ENCODE measurements around the gene KIAA0513.

The KIAA0513 gene

DNA sequence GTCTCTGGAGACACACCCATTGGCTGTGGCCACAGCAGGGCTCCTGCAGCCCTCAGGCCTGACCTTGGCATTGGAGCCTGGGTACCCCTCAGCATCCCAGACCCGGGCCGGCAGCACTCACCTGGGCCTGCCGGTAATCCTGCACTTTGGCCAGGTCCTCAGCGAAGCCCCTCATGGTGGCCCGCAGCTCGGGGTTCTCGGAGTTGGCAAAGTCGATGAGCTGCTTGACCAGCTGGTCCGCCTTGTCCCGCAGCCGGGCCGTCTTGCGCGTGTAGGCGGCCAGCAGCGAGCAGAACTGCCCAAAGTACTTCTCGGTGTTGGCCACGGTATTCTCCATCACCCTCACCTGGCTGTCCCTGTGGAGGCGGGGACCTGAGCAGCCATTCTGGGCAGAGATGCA lies 82.5 kb downstream of the KIAA0513 start:
- no peak for DNase-seq (ENCODE audit: low read depth)
- TF ChIP-seq, protein P1, sequence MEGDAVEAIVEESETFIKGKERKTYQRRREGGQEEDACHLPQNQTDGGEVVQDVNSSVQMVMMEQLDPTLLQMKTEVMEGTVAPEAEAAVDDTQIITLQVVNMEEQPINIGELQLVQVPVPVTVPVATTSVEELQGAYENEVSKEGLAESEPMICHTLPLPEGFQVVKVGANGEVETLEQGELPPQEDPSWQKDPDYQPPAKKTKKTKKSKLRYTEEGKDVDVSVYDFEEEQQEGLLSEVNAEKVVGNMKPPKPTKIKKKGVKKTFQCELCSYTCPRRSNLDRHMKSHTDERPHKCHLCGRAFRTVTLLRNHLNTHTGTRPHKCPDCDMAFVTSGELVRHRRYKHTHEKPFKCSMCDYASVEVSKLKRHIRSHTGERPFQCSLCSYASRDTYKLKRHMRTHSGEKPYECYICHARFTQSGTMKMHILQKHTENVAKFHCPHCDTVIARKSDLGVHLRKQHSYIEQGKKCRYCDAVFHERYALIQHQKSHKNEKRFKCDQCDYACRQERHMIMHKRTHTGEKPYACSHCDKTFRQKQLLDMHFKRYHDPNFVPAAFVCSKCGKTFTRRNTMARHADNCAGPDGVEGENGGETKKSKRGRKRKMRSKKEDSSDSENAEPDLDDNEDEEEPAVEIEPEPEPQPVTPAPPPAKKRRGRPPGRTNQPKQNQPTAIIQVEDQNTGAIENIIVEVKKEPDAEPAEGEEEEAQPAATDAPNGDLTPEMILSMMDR (IDR thresholded peaks at IDR 0.05; ENCODE audit: low read depth, low read length, missing control alignments), result no peak
- no peak overlapping the region for H3K4me3 ChIP-seq (ENCODE audit: low read depth, low read length)

DNA sequence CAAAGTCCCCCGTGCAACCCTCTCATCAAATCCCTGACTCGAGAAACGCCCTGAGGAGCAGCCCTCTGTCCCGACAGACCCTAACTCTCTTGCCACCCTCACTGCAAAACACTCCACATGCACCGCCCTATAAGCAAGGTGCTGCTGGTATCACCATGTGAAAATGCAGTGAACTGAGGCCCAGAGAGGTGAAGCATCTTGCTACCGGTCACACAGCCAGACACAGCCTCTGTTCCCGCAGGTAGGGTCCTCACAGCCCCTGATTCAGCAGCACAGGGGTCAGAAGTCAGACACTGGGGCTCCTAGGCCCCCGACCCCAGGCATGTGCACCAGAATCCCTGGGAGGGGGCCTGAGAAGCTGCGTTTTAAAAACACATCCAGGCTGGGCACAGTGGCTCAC lies 83.6 kb downstream of the KIAA0513 start:
- H3K4me3 ChIP-seq (ENCODE audit: low read depth, low read length), result no peak overlapping the region
- TF ChIP-seq, protein P1 (IDR thresholded peaks at IDR 0.05; ENCODE audit: low read depth, low read length, missing control alignments), result no peak
- no peak for DNase-seq (ENCODE audit: low read depth)

DNA sequence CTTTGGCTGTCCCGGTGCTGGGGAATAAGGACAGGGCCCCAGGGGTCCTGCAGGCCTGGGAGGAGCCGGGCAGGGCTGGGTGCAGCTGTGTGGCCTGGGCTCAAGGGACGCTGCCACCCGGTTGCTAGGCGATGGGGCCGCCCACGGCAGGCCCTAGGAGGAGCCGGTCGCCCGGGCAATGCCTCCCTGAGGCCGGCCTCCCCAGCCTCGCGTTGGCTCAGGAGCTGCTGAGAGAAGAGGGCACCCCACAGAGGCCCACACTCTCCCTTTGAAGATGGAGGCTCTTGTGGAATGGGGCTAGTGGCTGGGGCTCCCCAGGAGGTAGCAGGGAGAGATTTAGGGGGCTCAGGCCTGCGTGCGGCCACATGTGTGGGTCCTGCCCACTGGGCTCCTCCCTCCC lies 84.8 kb downstream of the KIAA0513 start, which contains the start of gene CIBAR2:
CIBAR2 (minus strand) TSS at position 109 of the 400 bp plus-strand sequence. CDS start 120 bp downstream, outside the sequence.
- no peak within 1 kb of the TSS for H3K4me3 ChIP-seq (ENCODE audit: low read depth, low read length)
- TF ChIP-seq, protein P1 (IDR thresholded peaks at IDR 0.05; ENCODE audit: low read depth, low read length, missing control alignments), result no peak
- no peak for DNase-seq (ENCODE audit: low read depth)

DNA sequence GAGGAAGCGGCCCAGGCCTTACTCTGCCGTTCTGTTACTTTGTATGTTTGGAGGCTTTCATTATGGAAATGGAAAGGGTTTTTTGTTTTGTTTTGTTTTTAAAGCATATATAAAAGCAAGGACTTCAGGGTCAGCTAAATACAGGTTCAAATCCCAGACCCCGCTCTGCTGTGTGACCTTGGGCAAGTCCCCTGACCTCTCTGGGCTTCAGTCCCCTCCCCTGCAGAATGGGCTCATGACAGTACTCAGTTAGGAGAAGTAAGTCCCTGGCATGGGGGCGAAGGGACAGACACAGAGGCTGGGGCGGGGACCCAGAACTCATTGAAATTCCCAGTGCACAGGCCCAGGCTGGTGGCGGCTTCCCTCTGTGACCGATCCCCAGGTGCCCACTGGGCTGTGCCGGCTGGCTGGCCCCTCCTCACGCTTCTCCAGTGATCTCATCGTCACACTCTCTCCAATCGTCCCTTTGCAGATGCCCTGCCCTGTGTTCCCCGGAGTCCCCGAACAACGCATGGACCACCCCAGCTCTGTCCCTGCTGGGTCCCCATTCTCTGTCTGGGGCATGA lies 85.7 kb downstream of the KIAA0513 start:
- H3K4me3 ChIP-seq (ENCODE audit: low read depth, low read length), result no peak overlapping the region
- no peak for DNase-seq (ENCODE audit: low read depth)
- TF ChIP-seq, protein P1 (IDR thresholded peaks at IDR 0.05; ENCODE audit: low read depth, low read length, missing control alignments), result no peak

DNA sequence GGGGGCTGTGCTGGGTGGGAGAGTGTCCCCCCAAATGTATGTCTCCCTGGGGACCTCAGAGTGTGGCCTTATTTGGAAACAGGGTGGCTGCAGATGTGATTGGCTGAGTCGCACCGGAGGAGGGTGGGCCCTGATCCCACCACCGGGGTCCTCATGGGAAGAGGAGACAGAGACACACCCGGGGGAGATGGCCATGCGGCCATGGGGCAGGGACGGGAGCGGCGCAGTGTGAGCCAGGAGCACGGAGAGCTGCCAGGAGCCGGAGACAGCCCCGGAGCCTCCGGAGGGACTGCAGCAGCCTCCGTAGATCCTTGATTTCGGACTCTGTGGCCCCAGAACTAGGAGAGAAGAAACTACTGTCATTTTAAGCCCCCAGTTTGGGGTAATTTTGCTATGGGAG lies 86.3 kb downstream of the KIAA0513 start:
- no peak for DNase-seq (ENCODE audit: low read depth)
- no peak overlapping the region for H3K4me3 ChIP-seq (ENCODE audit: low read depth, low read length)
- TF ChIP-seq, protein P1 (IDR thresholded peaks at IDR 0.05; ENCODE audit: low read depth, low read length, missing control alignments), result no peak

DNA sequence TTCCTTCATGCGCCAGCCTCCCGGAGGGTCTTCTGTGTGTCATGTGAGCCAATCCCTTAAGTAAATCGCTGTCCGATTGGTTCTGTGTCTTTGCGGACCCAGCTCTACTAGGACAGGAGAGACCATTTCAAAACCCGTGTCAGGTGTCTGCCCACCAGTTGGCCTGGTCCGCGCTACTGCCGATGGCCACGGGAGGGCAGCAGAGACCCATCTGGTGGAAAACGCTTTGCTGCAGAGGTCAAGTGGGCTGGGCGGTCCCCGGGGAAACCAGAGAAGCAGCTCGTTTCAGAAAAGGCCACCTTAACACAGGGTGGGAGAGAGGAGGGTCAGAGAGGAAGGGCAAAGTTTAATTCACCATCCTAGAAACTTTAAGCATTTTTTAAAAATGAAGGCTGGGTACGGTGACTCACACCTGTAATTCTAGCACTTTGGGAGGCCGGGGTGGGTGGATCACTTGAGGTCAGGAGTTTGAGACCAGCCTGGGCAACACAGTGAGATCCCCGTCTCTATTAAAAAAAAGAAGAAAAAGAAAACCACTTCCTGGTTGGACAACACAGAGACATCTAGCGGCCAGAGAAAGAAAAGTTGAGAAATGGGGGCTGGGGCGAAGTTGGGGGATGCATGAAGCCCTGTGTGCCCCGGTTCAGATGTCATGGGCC lies 87.4 kb downstream of the KIAA0513 start:
- no peak overlapping the region for H3K4me3 ChIP-seq (ENCODE audit: low read depth, low read length)
- peak; percentile 42 for DNase-seq (ENCODE audit: low read depth)
- TF ChIP-seq, protein P1 (IDR thresholded peaks at IDR 0.05; ENCODE audit: low read depth, low read length, missing control alignments), result peak; percentile 98

DNA sequence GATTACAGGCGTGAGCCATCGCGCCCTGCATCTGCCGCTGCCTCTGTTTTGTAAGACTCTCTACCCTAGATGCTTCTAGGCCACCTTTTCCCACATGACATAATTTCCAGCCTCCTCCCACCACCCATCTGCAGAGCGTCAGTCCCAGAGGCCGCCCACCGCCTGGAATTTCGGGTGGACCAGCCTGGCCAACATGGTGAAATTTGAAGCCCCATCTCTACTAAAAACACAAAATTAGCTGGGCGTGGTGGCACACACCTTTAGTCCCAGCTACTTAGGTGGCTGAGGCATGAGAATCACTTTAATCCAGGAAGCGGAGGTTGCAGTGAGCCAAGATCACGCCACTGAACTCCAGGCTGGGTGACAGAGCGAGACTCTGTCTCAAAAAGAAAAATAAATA lies 89.8 kb downstream of the KIAA0513 start:
- no peak overlapping the region for H3K4me3 ChIP-seq (ENCODE audit: low read depth, low read length)
- TF ChIP-seq, protein P1 (IDR thresholded peaks at IDR 0.05; ENCODE audit: low read depth, low read length, missing control alignments), result no peak
- DNase-seq (ENCODE audit: low read depth), result no peak
